Measurements from ENCODE around the gene RIN1.

Gene RIN1

DNA sequence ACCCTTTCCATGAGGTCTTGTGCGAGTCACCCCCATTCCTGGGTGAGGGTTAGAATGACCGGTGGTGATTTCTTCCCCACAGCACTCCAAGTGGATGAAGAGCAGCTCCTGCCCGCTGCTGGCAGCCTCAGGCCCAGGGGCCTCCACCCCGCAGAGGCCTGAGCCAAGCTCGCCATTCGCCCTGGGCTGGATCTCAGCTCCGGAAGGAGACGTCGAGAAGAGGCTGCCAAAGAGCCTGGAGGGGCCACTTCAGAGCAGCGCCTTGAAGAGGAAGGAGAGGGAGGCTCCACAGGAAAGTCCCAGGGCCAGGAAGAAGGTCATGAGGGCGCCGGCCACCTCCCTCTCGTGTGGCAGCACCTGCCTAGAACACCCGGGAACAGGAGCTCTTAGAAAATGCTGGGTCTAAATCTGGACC, 27.0 kb upstream of the RIN1 start:
- no peak for TF ChIP-seq ARNTL (CRISPR knock-in tag; IDR thresholded peaks at IDR 0.05; ENCODE audit: borderline replicate concordance, low read depth)
- no peak for TF ChIP-seq RARB (CRISPR knock-in tag; IDR thresholded peaks at IDR 0.05)
- no peak for TF ChIP-seq ESRRG (CRISPR knock-in tag; IDR thresholded peaks at IDR 0.05)
- no peak for TF ChIP-seq CREB5 (CRISPR knock-in tag; IDR thresholded peaks at IDR 0.05; ENCODE audit: low read depth)
- TF ChIP-seq ZNF70 (CRISPR knock-in tag; IDR thresholded peaks at IDR 0.05) = no peak
- no peak for TF ChIP-seq TOX (CRISPR knock-in tag; IDR thresholded peaks at IDR 0.05; ENCODE audit: borderline replicate concordance)
- TF ChIP-seq, protein P1, sequence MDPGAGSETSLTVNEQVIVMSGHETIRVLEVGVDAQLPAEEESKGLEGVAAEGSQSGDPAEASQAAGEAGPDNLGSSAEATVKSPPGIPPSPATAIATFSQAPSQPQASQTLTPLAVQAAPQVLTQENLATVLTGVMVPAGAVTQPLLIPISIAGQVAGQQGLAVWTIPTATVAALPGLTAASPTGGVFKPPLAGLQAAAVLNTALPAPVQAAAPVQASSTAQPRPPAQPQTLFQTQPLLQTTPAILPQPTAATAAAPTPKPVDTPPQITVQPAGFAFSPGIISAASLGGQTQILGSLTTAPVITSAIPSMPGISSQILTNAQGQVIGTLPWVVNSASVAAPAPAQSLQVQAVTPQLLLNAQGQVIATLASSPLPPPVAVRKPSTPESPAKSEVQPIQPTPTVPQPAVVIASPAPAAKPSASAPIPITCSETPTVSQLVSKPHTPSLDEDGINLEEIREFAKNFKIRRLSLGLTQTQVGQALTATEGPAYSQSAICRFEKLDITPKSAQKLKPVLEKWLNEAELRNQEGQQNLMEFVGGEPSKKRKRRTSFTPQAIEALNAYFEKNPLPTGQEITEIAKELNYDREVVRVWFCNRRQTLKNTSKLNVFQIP (CRISPR knock-in tag; IDR thresholded peaks at IDR 0.05; ENCODE audit: borderline replicate concordance, low read depth) = no peak
- TF ChIP-seq OSR1 (CRISPR knock-in tag; IDR thresholded peaks at IDR 0.05) = no peak
- no peak for TF ChIP-seq TSHZ2 (CRISPR knock-in tag; IDR thresholded peaks at IDR 0.05)
- no peak for TF ChIP-seq SNAI2 (CRISPR knock-in tag; IDR thresholded peaks at IDR 0.05)
- TF ChIP-seq CSRNP3 (CRISPR knock-in tag; IDR thresholded peaks at IDR 0.05) = no peak
- TF ChIP-seq ZNF565 (CRISPR knock-in tag; conservative IDR thresholded peaks at IDR 0.05; ENCODE audit: low read depth) = no peak
- no peak for TF ChIP-seq BACH2 (CRISPR knock-in tag; IDR thresholded peaks at IDR 0.05; ENCODE audit: borderline replicate concordance)
- no peak for TF ChIP-seq ZNF8 (CRISPR knock-in tag; IDR thresholded peaks at IDR 0.05)
- TF ChIP-seq ZFP3 (CRISPR knock-in tag; IDR thresholded peaks at IDR 0.05) = no peak
- TF ChIP-seq TCF4 (CRISPR knock-in tag; IDR thresholded peaks at IDR 0.05; ENCODE audit: borderline replicate concordance) = no peak
- TF ChIP-seq PPARA (CRISPR knock-in tag; IDR thresholded peaks at IDR 0.05; ENCODE audit: borderline replicate concordance) = no peak
- ATAC-seq = no peak

DNA sequence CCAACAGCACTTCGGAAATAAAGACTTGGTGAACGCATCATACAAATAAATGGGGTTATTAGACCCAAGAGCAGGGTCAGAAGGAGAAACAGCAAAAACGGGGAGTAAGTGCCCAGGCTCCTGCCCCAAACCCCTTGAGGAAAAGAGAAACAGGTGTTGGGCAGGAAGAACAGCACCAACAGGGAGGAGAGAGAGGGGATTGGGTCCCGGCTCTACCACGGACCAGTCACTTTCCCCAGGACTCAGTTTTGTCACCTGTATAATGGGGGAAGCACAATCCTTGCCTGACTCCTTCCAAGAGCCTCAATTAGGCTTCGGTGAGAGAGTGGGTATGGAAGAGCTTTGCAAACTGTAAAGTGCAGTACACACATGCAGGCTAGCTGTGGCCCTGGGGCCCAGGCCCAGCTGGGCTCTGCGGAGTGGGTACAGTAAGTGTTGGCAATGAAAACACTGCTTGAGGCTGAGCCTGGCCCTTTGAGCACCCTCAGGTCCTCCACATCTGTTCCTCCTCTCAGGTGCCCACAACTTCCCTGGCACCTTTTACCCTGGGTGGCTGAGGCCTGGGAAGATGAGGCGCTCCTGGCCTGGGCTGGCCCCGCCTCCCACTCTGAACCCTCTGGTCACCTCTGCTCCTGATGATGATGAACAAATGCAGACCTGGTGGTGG, 26.4 kb upstream of the RIN1 start:
- TF ChIP-seq ZNF565 (CRISPR knock-in tag; conservative IDR thresholded peaks at IDR 0.05; ENCODE audit: low read depth) (no peak), CSDC2 (CRISPR knock-in tag; IDR thresholded peaks at IDR 0.05) (no peak), ESRRG (CRISPR knock-in tag; IDR thresholded peaks at IDR 0.05) (no peak), TCF4 (CRISPR knock-in tag; IDR thresholded peaks at IDR 0.05; ENCODE audit: borderline replicate concordance) (no peak), ZC3H10 (CRISPR knock-in tag; IDR thresholded peaks at IDR 0.05) (no peak)
- ATAC-seq = no peak

- TF ChIP-seq ZFP3 (CRISPR knock-in tag; IDR thresholded peaks at IDR 0.05) = peak; percentile 88
- no peak for TF ChIP-seq TSHZ2 (CRISPR knock-in tag; IDR thresholded peaks at IDR 0.05)
- no peak for ATAC-seq
Measured at GRCh38 chr11:66361502-66361941, 25.3 kb upstream of the RIN1 start.

All from SK-N-SH treated with all-trans-retinoic acid at 6 μM for 48 hours (cell line).